Endodermal cell (in vitro differentiated cells): ENCODE data around the gene COL6A1. TPM values are rescaled to one million over a fixed set of nuclear protein-coding genes. Genes with fewer than 3 reads are reported as not detected.

ENCODE experiments used
- DNase-seq: peaks from one replicate; pipeline ENCODE4 v3.0.0-alpha.2; 2017
- H3K27ac ChIP-seq: 2 replicates; pipeline ENCODE4 v1.5.1; 2013; ENCODE audit warnings: mild to moderate bottlenecking, low read depth, low read length, moderate library complexity
- H3K27me3 ChIP-seq: 2 replicates; pipeline ENCODE4 v1.6.1; 2013; ENCODE audit warnings: mild to moderate bottlenecking, low read length, moderate library complexity; ENCODE audit not compliant: insufficient read depth, control insufficient read depth, poor library complexity, severe bottlenecking
- H3K36me3 ChIP-seq: 2 replicates; pipeline ENCODE4 v1.7.0; 2013; ENCODE audit warnings: mild to moderate bottlenecking, low read length, moderate library complexity; ENCODE audit not compliant: control insufficient read depth, insufficient read depth
- H3K4me1 ChIP-seq: one replicate; pipeline ENCODE4 v1.7.0; 2013; ENCODE audit warnings: low read length; ENCODE audit not compliant: control insufficient read depth, insufficient read depth
- H3K4me3 ChIP-seq: 2 replicates; pipeline ENCODE4 v1.5.1; 2013; ENCODE audit warnings: mild to moderate bottlenecking, low read length, moderate library complexity
- H3K9ac ChIP-seq: 2 replicates; pipeline ENCODE4 v1.6.1; 2013; ENCODE audit warnings: mild to moderate bottlenecking, low read length, moderate library complexity; ENCODE audit not compliant: poor library complexity, severe bottlenecking; ENCODE audit errors: extremely low read depth
- H3K9me3 ChIP-seq: 2 replicates; pipeline ENCODE4 v1.6.1; 2013; ENCODE audit warnings: mild to moderate bottlenecking, low read length, moderate library complexity; ENCODE audit not compliant: control insufficient read depth
- H3K27ac Mint-ChIP-seq: 2 replicates; pipeline ENCODE4 v1.8.0; 2020; ENCODE audit warnings: mixed read lengths
- H3K27me3 Mint-ChIP-seq: 2 replicates; pipeline ENCODE4 v1.8.0; 2021; ENCODE audit warnings: mild to moderate bottlenecking, mixed read lengths; ENCODE audit not compliant: insufficient read depth
- H3K36me3 Mint-ChIP-seq: 2 replicates; pipeline ENCODE4 v1.8.0; 2020; ENCODE audit warnings: low read depth, mixed read lengths
- H3K4me1 Mint-ChIP-seq: 2 replicates; pipeline ENCODE4 v1.8.0; 2020; ENCODE audit warnings: mixed read lengths
- H3K4me3 Mint-ChIP-seq: 2 replicates; pipeline ENCODE4 v1.8.0; 2020; ENCODE audit warnings: mild to moderate bottlenecking, moderate library complexity, mixed read lengths
- H3K9me3 Mint-ChIP-seq: 2 replicates; pipeline ENCODE4 v1.8.0; 2020; ENCODE audit warnings: mild to moderate bottlenecking, mixed read lengths
- WGBS, 2 experiments: methylation state at CpG; one replicate each; pipeline versions ENCODE4 v1.1.5 to v1.1.7; 2013; ENCODE audit warnings: missing lambda C conversion rate in 2 of 2, mixed read lengths in 1 of 2; ENCODE audit not compliant: insufficient coverage in 1 of 2, insufficient read length in 1 of 2; 5-methylcytosine and 5-hydroxymethylcytosine counted together
- total RNA-seq, 2 donors: library from RNA; stranded (reverse); fragmentation: NEBNext Ultra II Directional in 1 of 2; extraction: Animal tissue kit (Norgen Biotek cat#: 25700) in 1 of 2; gene quantifications; 2 replicates in 1 of 2; 3 replicates in 1 of 2; pipeline ENCODE4 v1.2.1, GENCODE V29; 2021
- TF ChIP-seq, protein P1 (sequence below): fragments of 200-600 bp; sonication (generic); conservative IDR thresholded peaks from 2 replicates; pipeline ENCODE4 v1.5.0; 2021; ENCODE audit warnings: antibody characterized with exemption, mild to moderate bottlenecking

The COL6A1 gene
- total RNA-seq, 2 donors from 2014 or later: 232 to 407 TPM

DNA sequence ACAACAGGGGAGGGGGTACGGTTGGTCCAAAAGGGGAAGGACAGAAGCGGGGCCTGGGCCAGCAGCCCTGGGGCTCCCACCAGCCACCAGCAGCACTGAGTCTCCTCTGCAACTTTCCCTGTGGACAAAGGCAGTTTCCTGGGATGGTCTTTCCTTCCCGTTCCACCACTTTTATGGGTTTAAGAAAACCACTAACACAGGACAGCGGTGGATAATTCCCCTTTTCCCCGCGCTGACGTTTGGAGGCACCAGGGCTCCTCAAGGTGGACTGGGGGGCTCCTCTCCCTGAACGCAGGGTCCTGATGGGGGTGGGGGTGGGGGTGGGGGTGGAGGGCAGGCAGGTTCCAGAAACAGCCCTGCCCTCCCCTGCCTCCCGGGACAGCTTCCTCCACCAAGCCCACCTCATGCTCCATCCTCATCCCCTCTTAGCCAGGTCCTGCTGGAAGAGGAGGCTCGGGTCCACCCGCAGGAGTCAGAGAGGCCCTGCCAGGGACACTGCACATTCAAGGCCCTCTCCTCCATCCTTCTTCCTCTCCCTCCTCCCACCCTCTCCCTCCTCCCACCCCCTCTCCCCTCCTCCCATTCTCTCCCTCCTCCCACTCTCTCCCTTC is 4.8 kb upstream of the COL6A1 start:
- Histone ChIP-seq H3K9ac (no peak overlapping the region), H3K36me3 (no peaks in the 10 kb centered on the region), H3K27me3 (peaks cover 8% of the 10 kb centered on the region), H3K27ac (no peak overlapping the region), H3K9me3 (no peaks in the 10 kb centered on the region), H3K4me3 (no peak overlapping the region), H3K4me1 (peaks cover 5% of the 10 kb centered on the region)
- H3K27me3 Mint-ChIP-seq: no peaks in the 10 kb centered on the region
- WGBS, 2 experiments: 32% methylated on average over 10 of the region's 11 CpGs; no CpG with 5 or more reads in 1 of the 2 experiments
- H3K27ac Mint-ChIP-seq: no peak overlapping the region
- TF ChIP-seq, protein P1, sequence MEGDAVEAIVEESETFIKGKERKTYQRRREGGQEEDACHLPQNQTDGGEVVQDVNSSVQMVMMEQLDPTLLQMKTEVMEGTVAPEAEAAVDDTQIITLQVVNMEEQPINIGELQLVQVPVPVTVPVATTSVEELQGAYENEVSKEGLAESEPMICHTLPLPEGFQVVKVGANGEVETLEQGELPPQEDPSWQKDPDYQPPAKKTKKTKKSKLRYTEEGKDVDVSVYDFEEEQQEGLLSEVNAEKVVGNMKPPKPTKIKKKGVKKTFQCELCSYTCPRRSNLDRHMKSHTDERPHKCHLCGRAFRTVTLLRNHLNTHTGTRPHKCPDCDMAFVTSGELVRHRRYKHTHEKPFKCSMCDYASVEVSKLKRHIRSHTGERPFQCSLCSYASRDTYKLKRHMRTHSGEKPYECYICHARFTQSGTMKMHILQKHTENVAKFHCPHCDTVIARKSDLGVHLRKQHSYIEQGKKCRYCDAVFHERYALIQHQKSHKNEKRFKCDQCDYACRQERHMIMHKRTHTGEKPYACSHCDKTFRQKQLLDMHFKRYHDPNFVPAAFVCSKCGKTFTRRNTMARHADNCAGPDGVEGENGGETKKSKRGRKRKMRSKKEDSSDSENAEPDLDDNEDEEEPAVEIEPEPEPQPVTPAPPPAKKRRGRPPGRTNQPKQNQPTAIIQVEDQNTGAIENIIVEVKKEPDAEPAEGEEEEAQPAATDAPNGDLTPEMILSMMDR: no peak
- H3K36me3 Mint-ChIP-seq: no peaks in the 10 kb centered on the region
- H3K9me3 Mint-ChIP-seq: no peaks in the 10 kb centered on the region
- H3K4me1 Mint-ChIP-seq: peaks cover 9% of the 10 kb centered on the region
- peak; percentile 69 for DNase-seq
- peak overlapping the region; percentile 63 for H3K4me3 Mint-ChIP-seq

DNA sequence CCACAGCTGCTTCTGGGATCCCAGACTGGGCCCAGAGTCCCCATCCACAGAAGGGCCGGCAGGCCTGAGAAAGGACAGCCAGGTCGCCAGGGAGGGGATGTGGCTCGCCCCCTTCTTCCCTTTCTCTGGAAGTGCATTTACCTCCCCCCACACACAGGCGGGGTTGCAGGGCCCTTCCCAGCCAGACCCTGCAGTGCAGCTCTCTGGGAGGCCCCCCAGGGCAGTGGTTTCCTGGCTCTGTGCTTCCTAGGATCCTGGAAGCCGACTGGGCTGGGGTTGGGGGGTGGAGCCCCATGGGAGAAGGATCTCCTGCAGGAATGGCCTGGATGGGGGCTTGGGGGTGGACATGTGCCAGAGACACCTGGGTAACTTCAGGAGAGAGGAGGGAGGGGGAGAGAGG is 4.2 kb upstream of the COL6A1 start:
- H3K36me3 Mint-ChIP-seq: no peaks in the 10 kb centered on the region
- 55 to 80% methylated on average over 1 to 5 of the region's 5 CpGs for WGBS, 2 experiments
- Histone ChIP-seq H3K4me1 (peaks cover 5% of the 10 kb centered on the region), H3K36me3 (no peaks in the 10 kb centered on the region), H3K9ac (no peak overlapping the region), H3K27ac (no peak overlapping the region), H3K9me3 (no peaks in the 10 kb centered on the region), H3K27me3 (peaks cover 8% of the 10 kb centered on the region), H3K4me3 (no peak overlapping the region)
- H3K9me3 Mint-ChIP-seq: no peaks in the 10 kb centered on the region
- TF ChIP-seq, protein P1: no peak
- no peak overlapping the region for H3K4me3 Mint-ChIP-seq
- no peak overlapping the region for H3K27ac Mint-ChIP-seq
- DNase-seq: peak; percentile 75
- H3K4me1 Mint-ChIP-seq: peaks cover 9% of the 10 kb centered on the region
- H3K27me3 Mint-ChIP-seq: no peaks in the 10 kb centered on the region

DNA sequence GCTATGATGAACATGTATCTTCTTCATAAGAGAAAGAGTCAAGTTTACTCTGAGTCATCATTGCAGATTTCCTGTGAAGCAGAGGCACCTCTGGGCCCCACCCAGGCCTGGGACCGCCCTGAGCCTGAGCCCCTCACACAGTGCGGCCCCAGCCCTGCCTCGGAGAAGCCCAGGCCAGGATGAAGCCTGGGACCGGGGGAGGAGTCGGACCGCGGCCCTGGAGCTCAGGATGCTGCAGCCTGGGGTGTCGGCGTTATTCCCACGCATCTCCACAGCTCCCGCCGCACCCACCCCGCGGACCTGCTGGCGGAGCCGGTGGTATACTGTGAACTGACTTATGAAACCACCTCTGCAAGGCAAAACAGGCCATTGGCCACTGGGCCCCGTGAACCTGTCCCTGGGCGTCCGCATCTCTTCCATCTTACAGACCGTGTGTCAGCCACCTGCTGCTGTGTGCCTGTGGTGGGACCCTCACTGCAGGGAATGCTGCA is 2.4 kb upstream of the COL6A1 start:
- H3K4me3 ChIP-seq: no peak overlapping the region
- Mint-ChIP-seq H3K4me3 (no peak overlapping the region), H3K36me3 (peaks cover under 1% of the 10 kb centered on the region), H3K27me3 (no peaks in the 10 kb centered on the region), H3K4me1 (peaks cover 9% of the 10 kb centered on the region), H3K27ac (no peak overlapping the region), H3K9me3 (no peaks in the 10 kb centered on the region)
- peaks cover 8% of the 10 kb centered on the region for H3K27me3 ChIP-seq
- no peaks in the 10 kb centered on the region for H3K9me3 ChIP-seq
- 87 to 90% methylated on average over 7 to 20 of the region's 20 CpGs for WGBS, 2 experiments
- TF ChIP-seq, protein P1: no peak
- peaks cover 3% of the 10 kb centered on the region for H3K36me3 ChIP-seq
- H3K27ac ChIP-seq: no peak overlapping the region
- no peak overlapping the region for H3K9ac ChIP-seq
- DNase-seq: peak; percentile 72
- H3K4me1 ChIP-seq: peaks cover 5% of the 10 kb centered on the region
